GM23248 (cell line): ENCODE results near the gene AP1B1. TPM values are rescaled to one million over a fixed set of nuclear protein-coding genes. Genes with fewer than 3 reads are reported as not detected.
"Not testable (repeated sequence)": the region's sequence is repeated elsewhere in the genome, so short reads cannot be mapped to it uniquely, and the experiment has no call there.

Source experiments
- DNase-seq: peaks from one replicate; pipeline ENCODE4 v3.0.0-alpha.2; 2015
- H2AFZ ChIP-seq: fragments of 200-600 bp; sonication (generic); 2 replicates; pipeline ENCODE4 v1.6.1; 2016; ENCODE audit warnings: antibody characterized with exemption
- H3F3A ChIP-seq: fragments of 200-600 bp; sonication (generic); 2 replicates; pipeline ENCODE4 v1.6.1; 2016; ENCODE audit warnings: mild to moderate bottlenecking, antibody characterized with exemption, mixed run types; ENCODE audit not compliant: insufficient read depth
- H3K27ac ChIP-seq: fragments of 200-600 bp; sonication (generic); 2 replicates; pipeline ENCODE4 v1.5.1; 2016; ENCODE audit warnings: mild to moderate bottlenecking
- H3K27me3 ChIP-seq: fragments of 200-600 bp; sonication (generic); replicated peaks from 2 replicates; pipeline ENCODE4 v1.6.1; 2016; ENCODE audit warnings: mild to moderate bottlenecking; ENCODE audit not compliant: insufficient read depth
- H3K36me3 ChIP-seq: fragments of 200-600 bp; sonication (generic); 2 replicates; pipeline ENCODE4 v1.6.1; 2016; ENCODE audit warnings: low read depth, mild to moderate bottlenecking
- H3K4me1 ChIP-seq: fragments of 200-600 bp; sonication (generic); 2 replicates; pipeline ENCODE4 v1.6.1; 2016; ENCODE audit warnings: mild to moderate bottlenecking; ENCODE audit not compliant: insufficient read depth
- H3K4me2 ChIP-seq: fragments of 200-600 bp; sonication (generic); one replicate; pipeline ENCODE4 v1.6.1; 2016; ENCODE audit warnings: mild to moderate bottlenecking; ENCODE audit not compliant: unreplicated experiment
- H3K4me3 ChIP-seq: fragments of 200-600 bp; sonication (generic); 2 replicates; pipeline ENCODE4 v1.5.1; 2016; ENCODE audit warnings: mild to moderate bottlenecking
- H3K79me2 ChIP-seq: fragments of 200-600 bp; sonication (generic); 2 replicates; pipeline ENCODE4 v1.6.1; 2016; ENCODE audit warnings: mild to moderate bottlenecking; ENCODE audit not compliant: insufficient read depth
- H3K9ac ChIP-seq: fragments of 200-600 bp; sonication (generic); 2 replicates; pipeline ENCODE4 v1.6.1; 2016; ENCODE audit warnings: mild to moderate bottlenecking
- H3K9me2 ChIP-seq: fragments of 200-600 bp; sonication (generic); 2 replicates; pipeline ENCODE4 v1.6.1; 2016; ENCODE audit warnings: mixed run types, mild to moderate bottlenecking, moderate library complexity; ENCODE audit not compliant: insufficient read depth
- H3K9me3 ChIP-seq: fragments of 200-600 bp; sonication (generic); one replicate; pipeline ENCODE4 v1.6.1; 2017; ENCODE audit warnings: low read depth
- H4K20me1 ChIP-seq: fragments of 200-600 bp; sonication (generic); 2 replicates; pipeline ENCODE4 v1.6.0; 2016; ENCODE audit not compliant: insufficient read depth
- EZH2 ChIP-seq: fragments of 200-600 bp; sonication (generic); IDR thresholded peaks from 2 replicates; pipeline ENCODE4 v1.6.1; 2018; ENCODE audit warnings: antibody characterized with exemption, mild to moderate bottlenecking; ENCODE audit not compliant: insufficient read depth, poor library complexity, severe bottlenecking
- EZH2phosphoT487 ChIP-seq: fragments of 200-600 bp; sonication (generic); IDR thresholded peaks from 2 replicates; pipeline ENCODE4 v1.6.1; 2018; ENCODE audit warnings: antibody characterized with exemption, moderate library complexity, mild to moderate bottlenecking, low read depth; ENCODE audit not compliant: insufficient read depth
- WGBS, 2 experiments: methylation state at CpG; one replicate each; pipeline ENCODE4 v1.1.6; 2015 to 2017; ENCODE audit warnings: low lambda C conversion rate in 2 of 2, low coverage in 1 of 2; ENCODE audit errors: missing lambda C conversion rate in 2 of 2; 5-methylcytosine and 5-hydroxymethylcytosine counted together
- in situ Hi-C: fragments of 300-500 bp; cut with MboI; formaldehyde crosslinking; loops from 2 replicates; pipeline ENCODE4 v1.15.0; 2020
- polyA plus RNA-seq: library from polyadenylated mRNA; unstranded; fragments of >200 nt; fragmentation: Nextera tagmentation; extraction: Ambion mirVana; gene quantifications from 2 replicates; pipeline ENCODE4 v1.2.1, GENCODE V29; 2016
- total RNA-seq: library from RNA; depleted of rRNA; stranded (reverse); fragments of >200 nt; shearing (Covaris generic); gene quantifications from 2 replicates; pipeline ENCODE4 v1.2.3, GENCODE V29; 2014

The AP1B1 gene
- total and polyA plus RNA-seq, 2 experiments from 2014 or later, result 41.7 to 49.8 TPM

- 44 to 51% methylated on average over 5 of the region's 5 CpGs for WGBS, 2 experiments
- in situ Hi-C loops, result no loop called here
- no peak for TF ChIP-seq EZH2
- TF ChIP-seq EZH2phosphoT487, result no peak
- Histone ChIP-seq H3K79me2 (no peaks in the 10 kb centered on the region), H3K36me3 (no peaks in the 10 kb centered on the region), H3F3A (no peaks in the 10 kb centered on the region), H3K4me1 (no peaks in the 10 kb centered on the region), H3K4me3 (no peak overlapping the region), H3K27me3 (peaks cover 64% of the 10 kb centered on the region), H4K20me1 (no peaks in the 10 kb centered on the region), H3K27ac (no peak overlapping the region), H3K9me3 (no peaks in the 10 kb centered on the region), H3K9ac (no peak overlapping the region), H3K4me2 (no peak overlapping the region), H3K9me2 (no peaks in the 10 kb centered on the region), H2AFZ (no peak overlapping the region)
- no peak for DNase-seq
Observed at GRCh38 chr22:29431986-29432385, 43.6 kb upstream of the AP1B1 start.

DNA sequence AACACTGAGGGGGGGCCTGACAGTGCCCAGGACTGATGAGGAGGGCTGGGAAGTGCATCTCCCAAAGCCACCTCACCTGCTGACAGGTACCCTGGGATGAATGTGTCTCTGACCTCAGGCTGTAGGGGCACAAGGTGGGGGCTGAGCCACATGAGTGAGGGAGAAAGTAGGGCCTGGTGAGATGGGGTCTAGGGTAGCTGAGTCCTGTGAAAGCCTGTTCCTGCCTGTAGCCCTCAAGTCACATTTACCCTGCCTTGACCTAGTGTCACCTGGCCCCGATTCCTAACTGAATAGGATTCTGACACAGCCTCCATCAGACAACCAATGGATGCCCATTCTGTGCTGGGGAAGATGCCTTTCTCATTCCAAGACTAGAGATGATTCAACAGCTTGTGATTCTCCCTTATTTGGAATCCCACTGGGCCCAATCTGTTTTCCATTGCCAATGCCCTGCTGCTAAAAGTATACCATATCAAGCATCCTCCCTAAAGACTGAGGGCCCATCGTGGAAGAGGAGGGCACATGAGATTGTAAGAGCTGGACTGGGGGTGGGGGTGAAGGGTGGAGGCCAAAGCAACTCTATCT, 38.9 kb upstream of the AP1B1 start:
- in situ Hi-C loops, result no loop called here

DNA sequence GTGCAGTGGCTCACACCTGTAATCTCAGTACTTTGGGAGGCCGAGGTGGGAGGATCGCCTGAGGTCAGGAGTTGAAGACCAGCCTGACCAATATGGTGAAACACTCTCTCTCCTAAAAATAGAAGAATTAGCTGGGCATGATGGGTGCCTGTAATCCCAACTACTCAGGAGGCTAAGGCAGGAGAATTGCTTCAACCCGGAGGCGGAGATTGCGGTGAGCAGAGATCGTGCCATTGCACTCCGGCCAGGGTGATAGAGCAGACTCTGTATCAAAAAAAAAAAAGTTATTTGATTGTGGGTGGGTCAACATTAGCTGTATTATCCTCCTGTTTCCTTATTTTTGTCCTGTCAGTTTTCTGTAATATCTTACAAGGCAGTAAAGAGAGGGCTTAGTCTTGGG, 38.1 kb upstream of the AP1B1 start:
- H3K4me3 ChIP-seq, result no peak overlapping the region
- H3K9me3 ChIP-seq, result no peaks in the 10 kb centered on the region
- no peak overlapping the region for H3K4me2 ChIP-seq
- H3K27ac ChIP-seq, result no peak overlapping the region
- H3K36me3 ChIP-seq, result no peaks in the 10 kb centered on the region
- peaks cover 27% of the 10 kb centered on the region for H3K27me3 ChIP-seq
- no peaks in the 10 kb centered on the region for H3K4me1 ChIP-seq
- H3K9ac ChIP-seq, result no peak overlapping the region
- no peaks in the 10 kb centered on the region for H3F3A ChIP-seq
- no peaks in the 10 kb centered on the region for H3K9me2 ChIP-seq
- in situ Hi-C loops, result no loop called here
- TF ChIP-seq EZH2 (no peak), EZH2phosphoT487 (no peak)
- no peak overlapping the region for H2AFZ ChIP-seq
- WGBS, 2 experiments, result 84 to 86% methylated on average over 7 of the region's 7 CpGs
- no peaks in the 10 kb centered on the region for H3K79me2 ChIP-seq
- DNase-seq, result no peak
- no peaks in the 10 kb centered on the region for H4K20me1 ChIP-seq

More for the DNA sequence above, 38.9 kb upstream of the AP1B1 start:
- WGBS, 2 experiments, result 48 to 60% methylated on average over 2 of the region's 2 CpGs
- Histone ChIP-seq H3K27ac (no peak overlapping the region), H3K79me2 (no peaks in the 10 kb centered on the region), H3K4me2 (no peak overlapping the region), H3K9me3 (no peaks in the 10 kb centered on the region), H3K36me3 (no peaks in the 10 kb centered on the region), H3K9me2 (no peaks in the 10 kb centered on the region), H3F3A (no peaks in the 10 kb centered on the region), H3K27me3 (peaks cover 35% of the 10 kb centered on the region), H4K20me1 (no peaks in the 10 kb centered on the region), H2AFZ (no peak overlapping the region), H3K9ac (no peak overlapping the region), H3K4me1 (no peaks in the 10 kb centered on the region), H3K4me3 (no peak overlapping the region)
- DNase-seq, result peak; percentile 42
- TF ChIP-seq EZH2 (no peak), EZH2phosphoT487 (no peak)

- H3K9me2 ChIP-seq, DNase-seq, H2AFZ ChIP-seq, H3K4me2 ChIP-seq, H3K27me3 ChIP-seq, in situ Hi-C loops, H3K4me1 ChIP-seq, H3K9ac ChIP-seq, H3K4me3 ChIP-seq, H3K27ac ChIP-seq, H3K9me3 ChIP-seq, H4K20me1 ChIP-seq, H3K79me2 ChIP-seq, H3K36me3 ChIP-seq, H3F3A ChIP-seq: not testable (repeated sequence)
- WGBS, 2 experiments, result 42 to 62% methylated on average over 5 of the region's 5 CpGs
Observed at GRCh38 chr22:29418704-29419103, 30.3 kb upstream of the AP1B1 start.

GRCh38 chr22:29414951-29415591, 26.7 kb upstream of the AP1B1 start:
- 29 to 30% methylated on average over 23 of the region's 23 CpGs for WGBS, 2 experiments
- H3K79me2 ChIP-seq, in situ Hi-C loops, H3K9me3 ChIP-seq, H3K9me2 ChIP-seq, H3K4me1 ChIP-seq, H3K27me3 ChIP-seq, H3K36me3 ChIP-seq, H3F3A ChIP-seq, H4K20me1 ChIP-seq: not testable (repeated sequence)
- Histone ChIP-seq H3K27ac (peak overlapping the region; percentile 48), H3K9ac (peak overlapping the region; percentile 70), H2AFZ (peak overlapping the region; percentile 93), H3K4me3 (peak overlapping the region; percentile 73), H3K4me2 (peak overlapping the region; percentile 77)
- DNase-seq, result peak; percentile 62

GRCh38 chr22:29412772-29413171, 24.4 kb upstream of the AP1B1 start:
- H4K20me1 ChIP-seq, H3K79me2 ChIP-seq, H3K4me1 ChIP-seq, H3K9me2 ChIP-seq, H3K9ac ChIP-seq, H3K4me2 ChIP-seq, H3K36me3 ChIP-seq, in situ Hi-C loops, H3F3A ChIP-seq, H3K4me3 ChIP-seq, H3K27me3 ChIP-seq, H2AFZ ChIP-seq, H3K9me3 ChIP-seq, H3K27ac ChIP-seq: not testable (repeated sequence)
- 41% methylated on average over 4 of the region's 4 CpGs for WGBS, 2 experiments
- DNase-seq, result peak; percentile 21

- H3K9me3 ChIP-seq, H3K4me3 ChIP-seq, H2AFZ ChIP-seq, H3K4me1 ChIP-seq, H3K9me2 ChIP-seq, H3K4me2 ChIP-seq, in situ Hi-C loops, DNase-seq, H4K20me1 ChIP-seq, H3F3A ChIP-seq, H3K27me3 ChIP-seq, H3K79me2 ChIP-seq, H3K36me3 ChIP-seq, H3K27ac ChIP-seq, H3K9ac ChIP-seq: not testable (repeated sequence)
- WGBS, 2 experiments, result 46 to 63% methylated on average over 3 to 4 of the region's 4 CpGs
Observed at GRCh38 chr22:29411569-29412211, 23.3 kb upstream of the AP1B1 start.
